GM12872 (cell line): Measurements from ENCODE around the gene TRAM2.

ENCODE experiments used
- TF ChIP-seq, protein P1 (sequence below): IDR thresholded peaks from 3 replicates; pipeline ENCODE4 v1.5.1; 2011; ENCODE audit warnings: low read depth, mild to moderate bottlenecking, low read length, moderate library complexity; ENCODE audit not compliant: insufficient read depth

TRAM2 gene

DNA sequence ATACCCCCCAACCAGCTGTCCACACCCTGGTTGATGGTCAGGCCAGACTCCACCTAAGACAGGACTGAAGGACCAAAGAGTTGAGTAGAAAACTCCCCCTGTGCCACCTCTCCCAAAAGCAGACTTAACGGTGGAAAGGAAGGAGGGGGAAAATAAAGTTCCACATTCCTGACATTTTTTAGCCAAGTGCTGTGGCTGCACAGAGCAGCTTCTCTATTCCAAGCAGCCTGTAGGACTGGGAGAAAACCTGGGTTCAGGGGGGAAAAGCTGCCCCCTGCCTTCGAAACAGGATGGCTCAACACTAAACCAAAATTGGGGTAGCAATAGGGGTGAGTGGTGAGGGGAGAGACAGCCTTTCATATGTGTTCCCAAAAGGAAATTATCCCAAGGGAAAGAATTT, 3.6 kb downstream of the TRAM2 start:
- TF ChIP-seq, protein P1, sequence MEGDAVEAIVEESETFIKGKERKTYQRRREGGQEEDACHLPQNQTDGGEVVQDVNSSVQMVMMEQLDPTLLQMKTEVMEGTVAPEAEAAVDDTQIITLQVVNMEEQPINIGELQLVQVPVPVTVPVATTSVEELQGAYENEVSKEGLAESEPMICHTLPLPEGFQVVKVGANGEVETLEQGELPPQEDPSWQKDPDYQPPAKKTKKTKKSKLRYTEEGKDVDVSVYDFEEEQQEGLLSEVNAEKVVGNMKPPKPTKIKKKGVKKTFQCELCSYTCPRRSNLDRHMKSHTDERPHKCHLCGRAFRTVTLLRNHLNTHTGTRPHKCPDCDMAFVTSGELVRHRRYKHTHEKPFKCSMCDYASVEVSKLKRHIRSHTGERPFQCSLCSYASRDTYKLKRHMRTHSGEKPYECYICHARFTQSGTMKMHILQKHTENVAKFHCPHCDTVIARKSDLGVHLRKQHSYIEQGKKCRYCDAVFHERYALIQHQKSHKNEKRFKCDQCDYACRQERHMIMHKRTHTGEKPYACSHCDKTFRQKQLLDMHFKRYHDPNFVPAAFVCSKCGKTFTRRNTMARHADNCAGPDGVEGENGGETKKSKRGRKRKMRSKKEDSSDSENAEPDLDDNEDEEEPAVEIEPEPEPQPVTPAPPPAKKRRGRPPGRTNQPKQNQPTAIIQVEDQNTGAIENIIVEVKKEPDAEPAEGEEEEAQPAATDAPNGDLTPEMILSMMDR = no peak

DNA sequence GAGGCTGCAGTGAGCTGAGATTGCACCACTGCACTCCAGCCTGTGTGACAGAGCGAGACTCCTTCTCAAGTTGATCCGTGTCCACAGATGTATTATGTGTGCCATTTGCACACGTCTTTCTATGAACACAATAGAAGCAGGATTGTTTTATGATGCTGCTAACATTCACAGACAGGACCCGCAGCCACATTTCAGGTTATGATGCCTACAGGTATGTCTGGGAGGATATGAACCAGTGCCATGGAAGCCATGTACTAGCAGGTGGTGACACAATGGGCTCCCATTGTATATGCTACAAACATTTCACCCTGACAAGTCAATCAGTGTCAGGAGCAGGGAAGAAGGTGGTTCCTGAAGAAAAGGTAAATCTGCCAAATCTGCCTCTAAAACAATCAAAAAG, 4.3 kb downstream of the TRAM2 start:
- TF ChIP-seq, protein P1 = no peak

DNA sequence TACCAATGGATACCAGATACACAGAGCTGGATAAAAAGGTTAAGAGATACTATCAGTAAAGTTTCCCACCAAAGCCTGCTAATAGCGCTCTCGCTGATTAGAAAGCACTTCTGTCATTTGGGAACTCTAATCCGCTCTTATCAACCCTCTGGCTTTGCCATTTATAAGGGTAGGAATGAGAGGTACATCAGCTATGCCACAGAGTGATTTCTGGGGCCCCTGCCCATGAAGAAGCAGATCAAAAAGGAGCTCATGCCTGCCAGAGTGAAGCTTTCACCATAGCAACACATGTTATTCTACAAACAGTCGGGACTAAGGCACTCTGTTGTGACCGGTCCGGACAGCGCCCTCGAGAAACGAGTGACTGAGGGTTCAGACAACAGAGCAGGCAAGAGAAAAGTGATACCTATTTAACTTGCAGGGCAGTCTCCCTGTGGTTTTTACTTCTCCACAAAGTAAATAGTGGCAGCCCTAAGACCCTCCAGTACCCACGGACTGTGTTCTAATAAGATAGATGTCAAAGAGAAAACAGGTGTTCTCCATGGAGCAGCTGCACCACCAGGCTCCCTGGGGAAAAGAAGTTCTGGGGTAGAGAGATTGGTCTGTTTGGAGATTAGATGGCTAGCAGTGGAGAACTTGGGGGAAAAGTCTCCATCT, 5.6 kb downstream of the TRAM2 start:
- TF ChIP-seq, protein P1 = no peak

DNA sequence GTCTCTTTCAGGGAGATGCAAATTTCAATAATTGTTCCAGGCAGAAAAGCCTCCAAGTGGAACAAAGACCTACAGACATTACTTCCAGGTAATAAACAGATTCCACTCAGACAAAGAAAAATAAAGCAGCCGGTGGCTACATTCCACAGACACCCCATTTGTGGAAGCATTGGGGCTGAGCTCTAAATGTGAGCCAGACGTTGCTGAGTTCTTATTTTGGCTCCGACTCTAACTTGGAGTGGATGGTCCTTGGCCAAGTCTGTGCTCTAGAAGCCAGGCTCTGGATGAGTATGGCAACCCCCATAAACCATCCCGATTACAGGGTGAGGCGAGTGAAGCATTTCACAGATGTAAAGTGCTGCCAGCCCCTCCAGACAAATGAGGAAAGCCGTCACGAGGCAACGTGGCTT, 6.6 kb downstream of the TRAM2 start:
- TF ChIP-seq, protein P1 = no peak

DNA sequence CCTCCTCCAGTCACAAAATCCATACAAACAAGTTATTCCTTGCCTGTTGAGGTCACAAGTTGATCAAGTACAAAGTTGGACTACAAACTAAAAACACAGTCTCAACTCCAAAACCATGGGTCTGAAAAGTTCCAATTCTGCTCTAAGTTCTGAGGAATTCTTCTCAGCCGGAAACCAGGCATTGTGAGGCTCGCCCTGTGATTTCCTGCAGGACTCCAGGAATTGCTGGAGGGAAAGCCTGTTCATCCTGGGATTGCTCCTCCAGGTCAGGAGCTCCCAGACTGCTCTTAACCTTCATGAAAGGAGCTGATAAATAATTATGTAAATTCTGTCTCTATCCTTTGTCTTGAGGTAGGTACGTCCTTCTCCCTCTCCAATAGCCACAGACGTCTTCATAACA, 8.5 kb downstream of the TRAM2 start:
- TF ChIP-seq, protein P1 = no peak

DNA sequence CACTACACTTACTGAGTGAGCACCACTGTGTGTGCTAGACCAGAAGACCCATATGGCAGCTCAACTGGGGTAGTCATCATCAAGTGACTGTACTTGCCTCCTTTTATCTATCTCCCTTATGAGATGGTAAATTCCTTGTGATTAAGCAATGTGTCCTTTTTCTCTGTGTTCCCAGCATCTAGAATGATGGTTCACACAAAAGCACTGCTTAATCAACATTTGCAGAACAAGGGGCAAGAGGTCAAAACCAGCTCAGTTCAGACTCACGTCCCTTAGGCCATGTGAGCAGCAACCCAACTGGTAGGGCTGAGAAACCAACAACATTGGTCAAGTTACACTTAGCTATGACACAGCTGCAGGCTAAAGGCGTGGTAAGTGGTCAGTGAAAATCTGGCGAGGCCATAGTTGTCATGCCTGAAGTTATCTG, 10.0 kb downstream of the TRAM2 start:
- TF ChIP-seq, protein P1 = no peak

DNA sequence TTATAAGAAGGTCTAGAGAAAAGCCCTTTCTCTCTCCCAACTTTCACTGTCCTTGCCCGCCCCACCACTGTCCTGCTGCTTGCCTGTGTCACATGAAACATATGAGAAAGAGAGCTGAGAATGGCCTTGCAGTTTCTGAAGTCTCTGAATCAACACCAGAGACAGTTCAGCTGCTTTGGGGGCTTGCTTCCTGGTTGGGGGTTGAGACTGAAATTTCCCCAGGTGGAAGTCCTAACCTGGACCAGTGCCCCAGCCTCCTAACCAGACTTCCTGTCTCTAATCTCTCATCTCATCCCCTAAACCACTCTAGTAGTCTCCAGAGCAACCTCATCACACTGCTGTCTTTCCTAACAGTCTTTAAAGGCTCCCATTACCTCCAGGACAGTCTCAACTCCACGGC, 10.7 kb downstream of the TRAM2 start:
- TF ChIP-seq, protein P1 = no peak
